Common myeloid progenitor, CD34-positive (primary cell): ENCODE measurements around the gene HERC2.

ENCODE experiments used
- CTCF ChIA-PET: fragments of 350-600 bp; sonication (Branson Sonifier 250); formaldehyde crosslinking; loops from one replicate; lab custom pipeline; 2021; ENCODE audit warnings: antibody characterized with exemption; lab: Charles Lee
- POLR2A ChIA-PET: fragments of 350-600 bp; sonication (Branson Sonifier 250); formaldehyde crosslinking; loops from one replicate; lab custom pipeline; 2021; ENCODE audit warnings: antibody characterized with exemption; lab: Charles Lee
- DNase-seq, 3 donors: peaks; one replicate each; pipeline versions ENCODE4 v3.0.0 to v3.0.0-alpha.2; 2013
- H3K27ac ChIP-seq, 2 experiments: 1 replicate in 1 of 2; 2 replicates in 1 of 2; pipeline ENCODE4 v1.7.0; 2013; ENCODE audit warnings: inconsistent platforms in 2 of 2, low read length in 2 of 2, mild to moderate bottlenecking in 2 of 2, low read depth in 1 of 2, moderate library complexity in 1 of 2; ENCODE audit not compliant: severe bottlenecking in 2 of 2, insufficient read depth in 1 of 2, poor library complexity in 1 of 2
- H3K27me3 ChIP-seq, 5 experiments: replicated peaks in 2 of 5; 1 replicate in 3 of 5; 2 replicates in 2 of 5; pipeline versions ENCODE4 v1.6.1 to v1.7.0; 2013; ENCODE audit warnings: low read length in 4 of 5, mild to moderate bottlenecking in 2 of 5, moderate library complexity in 2 of 5, inconsistent platforms in 1 of 5; ENCODE audit not compliant: insufficient read depth in 5 of 5, control insufficient read depth in 4 of 5
- H3K36me3 ChIP-seq, 4 experiments: 1 replicate in 2 of 4; 2 replicates in 2 of 4; pipeline versions ENCODE4 v1.6.1 to v1.7.0; 2013; ENCODE audit warnings: low read length in 3 of 4, control low read depth in 1 of 4, mild to moderate bottlenecking in 1 of 4; ENCODE audit not compliant: control insufficient read depth in 4 of 4, insufficient read depth in 4 of 4
- H3K4me1 ChIP-seq, 4 experiments: 1 replicate in 3 of 4; 2 replicates in 1 of 4; pipeline versions ENCODE4 v1.6.1 to v1.7.1; 2013; ENCODE audit warnings: low read length in 3 of 4, mild to moderate bottlenecking in 3 of 4, control low read depth in 1 of 4, inconsistent platforms in 1 of 4, moderate library complexity in 1 of 4; ENCODE audit not compliant: control insufficient read depth in 4 of 4, insufficient read depth in 4 of 4; ENCODE audit errors: control extremely low read depth in 1 of 4
- H3K4me3 ChIP-seq, 7 experiments: 1 replicate in 4 of 7; 2 replicates in 3 of 7; pipeline versions ENCODE4 v1.5.1 to v1.7.0; 2013; ENCODE audit warnings: mild to moderate bottlenecking in 7 of 7, low read length in 6 of 7, moderate library complexity in 6 of 7, inconsistent platforms in 2 of 7, low read depth in 2 of 7, control low read depth in 1 of 7; ENCODE audit not compliant: insufficient read depth in 4 of 7, control insufficient read depth in 1 of 7; ENCODE audit errors: extremely low read depth in 1 of 7
- H3K9me3 ChIP-seq, 5 experiments: 1 replicate in 4 of 5; 2 replicates in 1 of 5; pipeline versions ENCODE4 v1.6.1 to v1.7.1; 2013; ENCODE audit warnings: low read length in 4 of 5, mild to moderate bottlenecking in 2 of 5, inconsistent platforms in 1 of 5, low read depth in 1 of 5, moderate library complexity in 1 of 5; ENCODE audit not compliant: control insufficient read depth in 4 of 5, insufficient read depth in 2 of 5; ENCODE audit errors: control extremely low read depth in 1 of 5
- WGBS: methylation state at CpG from one replicate; pipeline ENCODE4 v1.1.5; 2013; ENCODE audit not compliant: insufficient coverage; 5-methylcytosine and 5-hydroxymethylcytosine counted together

The HERC2 gene

DNA sequence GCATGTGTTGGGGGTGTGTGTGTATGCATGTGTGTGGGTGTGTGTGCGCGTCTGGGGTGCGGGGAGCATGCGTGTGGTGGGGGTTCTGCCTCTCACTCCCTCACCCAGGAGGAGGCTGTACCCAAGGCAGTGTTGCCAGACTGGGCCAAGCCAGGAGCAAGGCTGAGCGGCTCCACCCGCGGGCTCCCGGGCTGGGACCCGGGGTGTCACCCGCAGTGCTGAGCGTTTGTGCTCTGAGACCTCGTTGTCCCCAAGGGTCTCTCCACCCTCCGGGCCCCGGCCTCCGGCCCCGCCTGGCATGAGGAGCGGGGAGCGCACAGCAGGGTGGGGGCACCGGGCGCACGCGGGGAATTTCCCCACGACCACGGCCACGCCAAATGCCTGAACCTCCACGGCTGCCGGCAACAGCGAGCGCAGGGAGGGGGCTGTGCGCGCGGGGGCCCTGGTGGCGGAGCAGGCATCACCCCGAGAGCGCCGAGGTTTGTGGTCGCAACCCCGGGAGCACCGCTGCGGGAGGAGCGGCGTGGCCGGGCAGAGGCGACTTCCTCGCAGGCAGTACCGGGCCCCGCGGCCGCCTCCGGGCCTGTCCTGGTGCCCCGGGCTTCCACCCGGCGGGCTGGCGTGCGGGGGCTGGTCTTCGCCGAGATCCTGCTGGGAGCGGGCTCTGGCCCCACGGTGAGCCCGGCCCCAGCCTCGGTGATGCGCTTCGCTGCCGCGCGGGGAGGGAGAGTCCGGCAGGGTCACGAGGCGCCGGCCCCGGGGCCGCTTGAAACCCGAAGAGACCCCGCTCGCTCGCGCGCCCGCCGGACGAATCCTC lies 215.5 kb downstream of the HERC2 start:
- Histone ChIP-seq H3K4me1 (peaks cover 3 to 25% (median 22%) of the 10 kb centered on the region in 4 experiments), H3K27ac (no peak overlapping the region), H3K9me3 (peaks cover 0 to 6% (median 4%) of the 10 kb centered on the region in 5 experiments), H3K36me3 (peaks cover 0 to 3% (median 3%) of the 10 kb centered on the region in 4 experiments), H3K4me3 (peak overlapping the region; percentile 40 to 83 (median 72)), H3K27me3 (peaks cover 0 to 59% (median 9%) of the 10 kb centered on the region in 5 experiments)
- ChIA-PET CTCF (interaction anchor here (1.3 to 4.2 kb wide), 3 partner anchors 8 to 14 kb away, joined by 3 to 19 read pairs (median 7); partner anchors contain the start of gene OCA2), POLR2A (no interaction called here)
- DNase-seq: peak; percentile 16 to 65 (median 54)
- 3% methylated on average over 63 of the region's 81 CpGs for WGBS

- H3K4me1 ChIP-seq: peaks cover 3 to 25% (median 22%) of the 10 kb centered on the region in 4 experiments
- peaks cover 0 to 66% (median 13%) of the 10 kb centered on the region in 5 experiments for H3K27me3 ChIP-seq
- POLR2A ChIA-PET: no interaction called here
- peaks cover 0 to 6% (median 4%) of the 10 kb centered on the region in 5 experiments for H3K9me3 ChIP-seq
- CTCF ChIA-PET: no interaction called here
- H3K27ac ChIP-seq: no peak overlapping the region
- H3K36me3 ChIP-seq: no peaks in the 10 kb centered on the region
- WGBS: 67% methylated on average over 1 of the region's 5 CpGs
- DNase-seq: no peak
- H3K4me3 ChIP-seq: no peak overlapping the region
Measured at GRCh38 chr15:28105793-28106192, 216.2 kb downstream of the HERC2 start.

DNA sequence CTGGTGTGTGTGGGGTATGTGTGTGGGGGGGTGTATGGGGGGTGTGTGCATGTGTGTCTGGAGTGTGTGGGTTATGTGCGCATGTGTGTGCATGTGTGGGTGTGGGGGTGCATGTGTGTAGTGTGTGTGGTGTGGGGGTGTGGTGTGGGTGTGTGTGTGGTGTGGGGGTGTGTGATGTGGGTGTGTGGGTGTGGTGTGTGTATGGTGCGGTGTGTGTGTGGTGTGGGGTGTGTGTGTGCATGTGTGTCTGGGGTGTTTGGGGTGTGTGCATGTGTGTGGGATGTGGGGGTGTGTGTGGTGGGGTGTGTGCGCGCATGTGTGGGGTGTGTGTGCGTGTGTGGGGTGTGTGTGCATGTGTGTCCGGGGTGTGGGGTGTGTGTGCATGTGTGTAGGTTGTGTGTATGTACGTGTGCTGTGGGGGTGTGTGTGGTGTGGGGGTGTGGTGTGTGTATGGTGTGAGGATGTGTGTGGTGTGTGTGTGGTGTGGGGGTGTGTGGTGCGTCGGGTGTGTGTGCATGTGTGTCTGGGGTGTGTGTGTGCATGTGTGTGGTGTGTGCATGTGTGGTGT lies 216.7 kb downstream of the HERC2 start:
- DNase-seq: no peak
- H3K27me3 ChIP-seq: peaks cover 3 to 71% (median 17%) of the 10 kb centered on the region in 5 experiments
- no peaks in the 10 kb centered on the region for H3K36me3 ChIP-seq
- H3K4me3 ChIP-seq: no peak overlapping the region
- H3K9me3 ChIP-seq: peaks cover 0 to 6% (median 4%) of the 10 kb centered on the region in 5 experiments
- POLR2A ChIA-PET: no interaction called here
- CTCF ChIA-PET: no interaction called here
- no peak overlapping the region for H3K27ac ChIP-seq
- peaks cover 3 to 25% (median 22%) of the 10 kb centered on the region in 4 experiments for H3K4me1 ChIP-seq
- WGBS: 98% methylated on average over 7 of the region's 9 CpGs

- peaks cover 9 to 81% (median 25%) of the 10 kb centered on the region in 5 experiments for H3K27me3 ChIP-seq
- POLR2A ChIA-PET: no interaction called here
- no peak for DNase-seq
Measured at GRCh38 chr15:28104326-28104725, 217.7 kb downstream of the HERC2 start.

DNA sequence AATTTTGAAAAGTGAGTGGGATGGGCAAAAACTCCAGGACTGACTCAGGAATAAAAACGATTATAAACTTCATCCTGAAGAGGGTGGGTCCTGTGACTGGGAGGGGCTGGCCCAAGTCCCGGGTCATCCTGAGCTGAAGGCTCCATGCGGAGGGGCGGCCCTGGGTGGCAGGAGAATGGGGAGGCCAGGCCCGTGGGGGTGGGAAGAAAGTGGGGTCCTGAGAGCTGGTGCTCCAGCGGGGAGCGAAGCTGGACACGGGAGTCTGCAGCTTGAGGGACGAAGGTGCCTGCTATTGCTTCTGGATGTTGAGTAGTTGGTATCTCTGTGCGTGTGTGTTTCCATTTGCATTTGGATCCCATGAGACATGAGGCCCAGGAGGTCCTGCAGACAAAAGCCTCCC lies 218.1 kb downstream of the HERC2 start:
- 98% methylated on average over 9 of the region's 10 CpGs for WGBS
- peaks cover 9 to 85% (median 26%) of the 10 kb centered on the region in 5 experiments for H3K27me3 ChIP-seq
- no peak for DNase-seq
- H3K9me3 ChIP-seq: peaks cover 0 to 6% (median 4%) of the 10 kb centered on the region in 5 experiments
- no peak overlapping the region for H3K4me3 ChIP-seq
- CTCF ChIA-PET: interaction anchor here (1.3 kb wide), 1 partner anchor 82 kb away, joined by 4 read pairs; no protein-coding TSS in a partner anchor
- POLR2A ChIA-PET: no interaction called here
- peaks cover 3 to 34% (median 29%) of the 10 kb centered on the region in 4 experiments for H3K4me1 ChIP-seq
- no peaks in the 10 kb centered on the region for H3K36me3 ChIP-seq
- H3K27ac ChIP-seq: no peak overlapping the region

More at GRCh38 chr15:28104326-28104725, 217.7 kb downstream of the HERC2 start:
- Histone ChIP-seq H3K4me1 (peaks cover 3 to 31% (median 26%) of the 10 kb centered on the region in 4 experiments), H3K9me3 (peaks cover 0 to 6% (median 4%) of the 10 kb centered on the region in 5 experiments), H3K4me3 (no peak overlapping the region), H3K36me3 (no peaks in the 10 kb centered on the region), H3K27ac (no peak overlapping the region)
- CTCF ChIA-PET: no interaction called here
- 97% methylated on average over 10 of the region's 10 CpGs for WGBS

- POLR2A ChIA-PET: no interaction called here
Measured at GRCh38 chr15:28101983-28102441, 220.0 kb downstream of the HERC2 start.

More at GRCh38 chr15:28101983-28102441, 220.0 kb downstream of the HERC2 start:
- Histone ChIP-seq H3K4me1 (peaks cover 0 to 31% (median 24%) of the 10 kb centered on the region in 4 experiments), H3K27me3 (peaks cover 16 to 95% (median 44%) of the 10 kb centered on the region in 5 experiments), H3K27ac (no peak overlapping the region), H3K9me3 (peaks cover 0 to 6% (median 4%) of the 10 kb centered on the region in 5 experiments), H3K36me3 (no peaks in the 10 kb centered on the region), H3K4me3 (no peak overlapping the region)
- CTCF ChIA-PET: interaction anchor here (1.6 kb wide), 1 partner anchor 8 kb away, joined by 4 read pairs; no protein-coding TSS in a partner anchor
- 74% methylated on average over 8 of the region's 10 CpGs for WGBS
- DNase-seq: no peak
